IMR-90 (cell line): Measurements from ENCODE around the gene TTC23L. TPM values are rescaled to one million over a fixed set of nuclear protein-coding genes. Genes with fewer than 3 reads are reported as not detected.

Source experiments
- ATAC-seq: fragments of 200-7000 bp; cut with Tn5 transposase; 2 replicates; pipeline ENCODE4 v1.9.1; 2020; ENCODE audit warnings: low read depth, mild to moderate bottlenecking, moderate library complexity
- BruUV-seq: library from RNA; stranded (reverse); fragments of 400-500 nt; replicated peaks from 2 replicates; lab custom pipeline; 2021; lab: Mats Ljungman, UMichigan
- CTCF ChIA-PET: fragments of 300-600 bp; formaldehyde crosslinking; extraction: SDS; loops from one replicate; lab custom pipeline; 2021; ENCODE audit warnings: antibody characterized with exemption; lab: Yijun Ruan, JAX
- POLR2A ChIA-PET: fragments of 300-600 bp; sonication (Branson Sonifier 250); formaldehyde crosslinking; loops from one replicate; lab custom pipeline; 2022; ENCODE audit warnings: antibody characterized with exemption; ENCODE audit not compliant: unreplicated experiment; lab: Charles Lee
- DNase-seq: peaks from one replicate; pipeline ENCODE4 v3.0.0; 2013
- H2AFZ ChIP-seq: replicated peaks from 2 replicates; pipeline ENCODE3; 2013; ENCODE audit warnings: low read length, mild to moderate bottlenecking; ENCODE audit not compliant: poor library complexity
- H2AK5ac ChIP-seq: 2 replicates; pipeline ENCODE4 v1.6.1; 2013; ENCODE audit warnings: low read depth, low read length, inconsistent platforms
- H2AK9ac ChIP-seq: replicated peaks from 2 replicates; pipeline ENCODE3; 2013; ENCODE audit warnings: mild to moderate bottlenecking, low read depth, low read length, moderate library complexity; ENCODE audit not compliant: poor library complexity
- H2BK120ac ChIP-seq: 2 replicates; pipeline ENCODE4 v1.6.1; 2013; ENCODE audit warnings: low read depth, low read length, inconsistent platforms
- H2BK15ac ChIP-seq: 3 replicates; pipeline ENCODE4 v1.6.1; 2013; ENCODE audit warnings: low read depth, low read length, inconsistent platforms
- H2BK20ac ChIP-seq: 2 replicates; pipeline ENCODE4 v1.6.1; 2013; ENCODE audit warnings: low read depth, mild to moderate bottlenecking, inconsistent platforms, low read length, moderate library complexity
- H2BK5ac ChIP-seq: 2 replicates; pipeline ENCODE4 v1.6.1; 2013; ENCODE audit warnings: mild to moderate bottlenecking, low read depth, low read length, inconsistent platforms; ENCODE audit not compliant: poor library complexity, severe bottlenecking
- H3K14ac ChIP-seq: replicated peaks from 2 replicates; pipeline ENCODE4 v1.6.1; 2013; ENCODE audit warnings: low read depth, low read length, inconsistent platforms
- H3K18ac ChIP-seq: 2 replicates; pipeline ENCODE4 v1.6.1; 2013; ENCODE audit warnings: low read depth, low read length, control low read depth
- H3K23ac ChIP-seq: 2 replicates; pipeline ENCODE4 v1.6.1; 2013; ENCODE audit warnings: low read depth, low read length, inconsistent platforms
- H3K27ac ChIP-seq: 2 replicates; pipeline ENCODE4 v1.5.1; 2013; ENCODE audit warnings: mild to moderate bottlenecking, control low read depth, low read length; ENCODE audit not compliant: insufficient read depth
- H3K27me3 ChIP-seq: 2 replicates; pipeline ENCODE4 v1.6.1; 2013; ENCODE audit warnings: low read length; ENCODE audit not compliant: control insufficient read depth, insufficient read depth
- H3K36me3 ChIP-seq: 2 replicates; pipeline ENCODE4 v1.6.1; 2013; ENCODE audit warnings: low read length, mixed read lengths; ENCODE audit not compliant: control insufficient read depth, insufficient read depth
- H3K4ac ChIP-seq: 2 replicates; pipeline ENCODE4 v1.6.1; 2013; ENCODE audit warnings: low read depth, low read length, inconsistent platforms
- H3K4me1 ChIP-seq: 2 replicates; pipeline ENCODE4 v1.6.1; 2013; ENCODE audit warnings: low read length, mixed read lengths; ENCODE audit not compliant: control insufficient read depth, insufficient read depth
- H3K4me2 ChIP-seq: 2 replicates; pipeline ENCODE4 v1.6.1; 2013; ENCODE audit warnings: low read depth, mild to moderate bottlenecking, control low read depth, low read length, moderate library complexity
- H3K4me3 ChIP-seq: 2 replicates; pipeline ENCODE4 v1.5.1; 2013; ENCODE audit warnings: low read depth, mild to moderate bottlenecking, control low read depth, low read length, moderate library complexity; ENCODE audit not compliant: insufficient read depth
- H3K56ac ChIP-seq: 2 replicates; pipeline ENCODE4 v1.6.1; 2013; ENCODE audit warnings: low read length, inconsistent platforms; ENCODE audit not compliant: insufficient read depth; ENCODE audit errors: extremely low read depth
- H3K79me1 ChIP-seq, 2 experiments: 2 replicates each; pipeline ENCODE4 v1.6.1; 2013; ENCODE audit warnings: low read length in 2 of 2, inconsistent platforms in 1 of 2, low read depth in 1 of 2
- H3K9ac ChIP-seq: 2 replicates; pipeline ENCODE4 v1.6.1; 2013; ENCODE audit warnings: low read depth, low read length, control low read depth
- H3K9me1 ChIP-seq: 2 replicates; pipeline ENCODE4 v1.6.1; 2013; ENCODE audit warnings: low read length, inconsistent platforms; ENCODE audit not compliant: insufficient read depth
- H3K9me3 ChIP-seq: 2 replicates; pipeline ENCODE4 v1.6.1; 2013; ENCODE audit warnings: low read length; ENCODE audit not compliant: control insufficient read depth, insufficient read depth
- H4K20me1 ChIP-seq: 2 replicates; pipeline ENCODE4 v1.6.1; 2013; ENCODE audit warnings: low read length, inconsistent platforms; ENCODE audit not compliant: insufficient read depth
- H4K5ac ChIP-seq: 2 replicates; pipeline ENCODE4 v1.6.1; 2013; ENCODE audit warnings: mild to moderate bottlenecking, low read depth, low read length, control low read depth
- H4K8ac ChIP-seq, 2 experiments: 2 replicates each; pipeline ENCODE4 v1.6.1; 2013; ENCODE audit warnings: low read depth in 2 of 2, low read length in 2 of 2, control low read depth in 1 of 2, inconsistent platforms in 1 of 2
- H4K91ac ChIP-seq: 2 replicates; pipeline ENCODE4 v1.6.1; 2013; ENCODE audit warnings: low read depth, low read length, inconsistent platforms; ENCODE audit not compliant: insufficient read depth
- BHLHE40 ChIP-seq: fragments of 150-350 bp; IDR thresholded peaks from 2 replicates; pipeline ENCODE4 v1.6.1; 2016; ENCODE audit warnings: mild to moderate bottlenecking, low read depth, low read length
- CEBPB ChIP-seq: IDR thresholded peaks from 2 replicates; pipeline ENCODE4 v1.6.1; 2012; ENCODE audit warnings: low read depth, low read length, improper control_type of control experiment
- CTCF ChIP-seq: conservative IDR thresholded peaks from 2 replicates; pipeline ENCODE4 v1.5.1; 2012; ENCODE audit warnings: mild to moderate bottlenecking, low read depth, low read length, improper control_type of control experiment
- FOS ChIP-seq: fragments of 150-350 bp; IDR thresholded peaks from 2 replicates; pipeline ENCODE4 v1.6.1; 2016; ENCODE audit warnings: low read depth, low read length
- MXI1 ChIP-seq: IDR thresholded peaks from 2 replicates; pipeline ENCODE4 v1.6.1; 2012; ENCODE audit warnings: low read depth, mild to moderate bottlenecking, low read length, moderate library complexity, borderline replicate concordance
- NFE2L2 ChIP-seq: fragments of 150-350 bp; IDR thresholded peaks from 2 replicates; pipeline ENCODE4 v1.6.1; 2016; ENCODE audit warnings: low read depth, mild to moderate bottlenecking, low read length
- POLR2A ChIP-seq: IDR thresholded peaks from 2 replicates; pipeline ENCODE4 v1.6.1; 2012; ENCODE audit warnings: mild to moderate bottlenecking, low read depth, low read length
- RAD21 ChIP-seq: IDR thresholded peaks from 2 replicates; pipeline ENCODE4 v1.6.1; 2012; ENCODE audit warnings: low read length, improper control_type of control experiment
- RCOR1 ChIP-seq: IDR thresholded peaks from 2 replicates; pipeline ENCODE4 v1.6.1; 2012; ENCODE audit warnings: mild to moderate bottlenecking, low read length, improper control_type of control experiment; ENCODE audit not compliant: insufficient replicate concordance
- RFX5 ChIP-seq: IDR thresholded peaks from 2 replicates; pipeline ENCODE4 v1.8.0; 2012; ENCODE audit warnings: low read depth, mild to moderate bottlenecking, low read length, moderate library complexity
- SMC3 ChIP-seq: fragments of 150-350 bp; IDR thresholded peaks from 2 replicates; pipeline ENCODE4 v1.6.1; 2016; ENCODE audit warnings: low read depth, mild to moderate bottlenecking, antibody characterized with exemption, low read length, moderate library complexity
- WGBS, 2 experiments: methylation state at CpG; one replicate each; pipeline versions ENCODE4 v1.1.5 to v1.1.7; 2013; ENCODE audit warnings: missing lambda C conversion rate in 2 of 2; ENCODE audit not compliant: insufficient read length in 1 of 2; ENCODE audit errors: extremely low coverage in 2 of 2; 5-methylcytosine and 5-hydroxymethylcytosine counted together
- dilution Hi-C: fragments of 300-500 bp; cut with HindIII; formaldehyde crosslinking; loops from one replicate; pipeline ENCODE4 v1.14.3; 2018; ENCODE audit warnings: low sequenced_read_pairs; ENCODE audit not compliant: unreplicated experiment
- in situ Hi-C: fragments of 300-500 bp; cut with MboI; formaldehyde crosslinking; loops from 3 replicates; pipeline ENCODE4 v1.14.3; 2019; ENCODE audit warnings: low sequenced_read_pairs, inconsistent platforms, mixed read lengths
- intact Hi-C: fragments of 100-400 bp; cut with micrococcal nuclease; formaldehyde crosslinking; loops from 2 replicates; pipeline ENCODE4 v1.10.0; 2022
- polyA plus RNA-seq, 3 experiments: library from polyadenylated mRNA; depleted of rRNA; stranded (reverse); fragments of >200 nt; gene quantifications; 2 replicates each; pipeline ENCODE4 v1.2.3, GENCODE V29; 2012; ENCODE audit warnings: low replicate concordance in 1 of 3
- total RNA-seq: library from RNA; depleted of rRNA; stranded (reverse); fragments of >200 nt; gene quantifications from 2 replicates; pipeline ENCODE4 v1.2.3, GENCODE V29; 2012
- TF ChIP-seq, protein P1 (sequence below): fragments of 150-350 bp; IDR thresholded peaks from 2 replicates; pipeline ENCODE4 v1.6.1; 2016; ENCODE audit warnings: low read depth, mild to moderate bottlenecking, low read length, moderate library complexity, borderline replicate concordance

The TTC23L gene
- total and polyA plus RNA-seq, 2 of the 4 experiments (the other 2 are of a cell fraction): under 0.01 TPM; not detected in 1

DNA sequence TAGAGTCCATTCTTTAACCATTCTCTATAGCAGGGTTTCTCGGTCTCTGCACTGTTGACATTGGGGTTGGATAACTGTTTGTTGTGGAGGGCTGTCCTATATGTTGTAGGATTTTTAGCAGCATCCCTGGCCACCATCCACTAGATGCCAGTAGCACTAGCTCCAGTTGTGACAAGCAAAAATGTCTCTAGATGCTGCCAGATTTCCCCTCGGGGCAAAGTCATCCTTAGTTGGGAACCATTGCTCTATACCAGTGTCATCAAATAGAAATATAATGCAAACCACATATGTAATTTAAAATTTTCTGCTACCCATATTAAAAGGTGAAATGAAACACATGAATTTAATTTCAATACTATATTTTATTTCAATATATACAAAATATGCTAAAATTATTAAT, 2.9 kb downstream of the TTC23L start:
- H3K18ac ChIP-seq: no peak overlapping the region
- no peak overlapping the region for H3K9ac ChIP-seq
- no peak for ATAC-seq
- H3K23ac ChIP-seq: no peak overlapping the region
- no peak overlapping the region for H4K5ac ChIP-seq
- no peak overlapping the region for H3K56ac ChIP-seq
- H3K4me3 ChIP-seq: no peak overlapping the region
- dilution Hi-C loops (no loop called here), intact Hi-C loops (loop anchor here (5.0 kb wide), 1 partner anchor 55 kb away; no protein-coding TSS in a partner anchor), in situ Hi-C loops (no loop called here)
- H3K36me3 ChIP-seq: no peaks in the 10 kb centered on the region
- H3K4me2 ChIP-seq: no peak overlapping the region
- no peak overlapping the region for H3K4ac ChIP-seq
- no CpG with 5 or more reads among the region's 2 CpGs for WGBS, 2 experiments
- no peak overlapping the region for H2BK120ac ChIP-seq
- peaks cover 7% of the 10 kb centered on the region; the same call in 1 of the 2 replicates for H3K9me1 ChIP-seq
- H3K27ac ChIP-seq: no peak overlapping the region
- H2BK20ac ChIP-seq: no peak overlapping the region
- H3K9me3 ChIP-seq: no peaks in the 10 kb centered on the region
- no peak overlapping the region for H4K91ac ChIP-seq
- H2AK9ac ChIP-seq: no peak overlapping the region
- no peak for DNase-seq
- no TSS peak for BruUV-seq
- POLR2A ChIA-PET: no interaction called here
- H3K27me3 ChIP-seq: no peaks in the 10 kb centered on the region
- no peak overlapping the region for H3K14ac ChIP-seq
- H2AK5ac ChIP-seq: no peak overlapping the region
- no peak for TF ChIP-seq CEBPB
- TF ChIP-seq SMC3: no peak
- TF ChIP-seq BHLHE40: no peak
- no peak for TF ChIP-seq MXI1
- no peak for TF ChIP-seq RCOR1
- no peak for TF ChIP-seq RAD21
- TF ChIP-seq FOS: no peak
- TF ChIP-seq CTCF: no peak
- TF ChIP-seq POLR2A: no peak
- TF ChIP-seq RFX5: no peak
- TF ChIP-seq NFE2L2: no peak
- TF ChIP-seq, protein P1, sequence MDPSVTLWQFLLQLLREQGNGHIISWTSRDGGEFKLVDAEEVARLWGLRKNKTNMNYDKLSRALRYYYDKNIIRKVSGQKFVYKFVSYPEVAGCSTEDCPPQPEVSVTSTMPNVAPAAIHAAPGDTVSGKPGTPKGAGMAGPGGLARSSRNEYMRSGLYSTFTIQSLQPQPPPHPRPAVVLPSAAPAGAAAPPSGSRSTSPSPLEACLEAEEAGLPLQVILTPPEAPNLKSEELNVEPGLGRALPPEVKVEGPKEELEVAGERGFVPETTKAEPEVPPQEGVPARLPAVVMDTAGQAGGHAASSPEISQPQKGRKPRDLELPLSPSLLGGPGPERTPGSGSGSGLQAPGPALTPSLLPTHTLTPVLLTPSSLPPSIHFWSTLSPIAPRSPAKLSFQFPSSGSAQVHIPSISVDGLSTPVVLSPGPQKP: no peak
- CTCF ChIA-PET: no interaction called here
- no peak overlapping the region for H4K8ac ChIP-seq
- no peak overlapping the region for H2BK5ac ChIP-seq
- peaks cover 3% of the 10 kb centered on the region; the same call in 1 of the 2 replicates for H3K4me1 ChIP-seq
- H2BK15ac ChIP-seq: no peak overlapping the region
- H2AFZ ChIP-seq: no peak overlapping the region
- no peaks in the 10 kb centered on the region for H4K20me1 ChIP-seq
- no peaks in the 10 kb centered on the region for H3K79me1 ChIP-seq
